Endothelial cell of umbilical vein (primary cell): ENCODE measurements around the gene SAMD4A. TPM values are rescaled to one million over a fixed set of nuclear protein-coding genes. Genes with fewer than 3 reads are reported as not detected.

Experiments used
- BruUV-seq: library from RNA; stranded (reverse); fragments of 400-500 nt; replicated peaks from 2 replicates; lab custom pipeline; 2021; lab: Mats Ljungman, UMichigan
- CTCF ChIA-PET: fragments of 300-600, 350-600 bp; sonication (Branson Sonifier 250); formaldehyde crosslinking; loops from one replicate; lab custom pipeline; 2021; ENCODE audit warnings: antibody characterized with exemption, inconsistent platforms; lab: Charles Lee
- POLR2A ChIA-PET: fragments of 300-600, 350-600 bp; sonication (Branson Sonifier 250); formaldehyde crosslinking; loops from one replicate; lab custom pipeline; 2021; ENCODE audit warnings: antibody characterized with exemption, inconsistent platforms; lab: Charles Lee
- DNase-seq: peaks from one replicate; pipeline ENCODE4 v3.0.0-alpha.2; 2011; ENCODE audit warnings: low read depth, low spot score
- FAIRE-seq: peaks from 2 replicates; lab custom pipeline; 2011; peaks lifted over from hg19 to GRCh38; lab: Jason Lieb, UNC
- H2AFZ ChIP-seq: 2 replicates; pipeline ENCODE4 v1.6.0; 2012; ENCODE audit warnings: low read depth, low read length, control low read depth, inconsistent platforms
- H3K27ac ChIP-seq: 2 replicates; pipeline ENCODE4 v1.5.1; 2011; ENCODE audit warnings: low read depth, mild to moderate bottlenecking, control low read depth, low read length, moderate library complexity; ENCODE audit not compliant: insufficient read depth
- H3K27me3 ChIP-seq, 2 experiments: 2 replicates each; pipeline versions ENCODE4 v1.6.0 to v1.6.1; 2011; ENCODE audit warnings: low read length in 2 of 2, mixed read lengths in 1 of 2; ENCODE audit not compliant: control insufficient read depth in 2 of 2, insufficient read depth in 2 of 2
- H3K36me3 ChIP-seq, 2 experiments: 2 replicates in 1 of 2; 3 replicates in 1 of 2; pipeline ENCODE4 v1.5.1; 2011; ENCODE audit warnings: low read length in 2 of 2, mild to moderate bottlenecking in 1 of 2, moderate library complexity in 1 of 2; ENCODE audit not compliant: control insufficient read depth in 2 of 2, insufficient read depth in 2 of 2; ENCODE audit errors: extremely low read depth in 1 of 2
- H3K4me1 ChIP-seq: 3 replicates; pipeline ENCODE4 v1.5.1; 2011; ENCODE audit warnings: mild to moderate bottlenecking, low read length; ENCODE audit not compliant: control insufficient read depth, insufficient read depth; ENCODE audit errors: extremely low read depth
- H3K4me2 ChIP-seq: 2 replicates; pipeline ENCODE4 v1.6.1; 2011; ENCODE audit warnings: low read length, control low read depth, mixed read lengths; ENCODE audit not compliant: insufficient read depth
- H3K4me3 ChIP-seq, 3 experiments: fragments of 200-600 bp in 1 of 3; sonication (generic), shearing (Covaris generic) in 1 of 3; replicated peaks in 1 of 3; 2 replicates each; pipeline ENCODE4 v1.5.1; 2011 to 2016; ENCODE audit warnings: control low read depth in 3 of 3, low read length in 3 of 3, mild to moderate bottlenecking in 2 of 3, inconsistent platforms in 1 of 3, low read depth in 1 of 3, moderate library complexity in 1 of 3; ENCODE audit not compliant: insufficient read depth in 1 of 3
- H3K79me2 ChIP-seq: 2 replicates; pipeline ENCODE4 v1.6.0; 2012; ENCODE audit warnings: low read length, inconsistent platforms; ENCODE audit not compliant: control insufficient read depth, insufficient read depth
- H3K9ac ChIP-seq: replicated peaks from 2 replicates; pipeline ENCODE3; 2011; ENCODE audit warnings: low read length, control low read depth; ENCODE audit not compliant: insufficient read depth; ENCODE audit errors: extremely low read depth
- H3K9me1 ChIP-seq: replicated peaks from 3 replicates; pipeline ENCODE4 v1.6.0; 2011; ENCODE audit warnings: mild to moderate bottlenecking, low read length; ENCODE audit not compliant: control insufficient read depth, insufficient read depth; ENCODE audit errors: extremely low read depth
- H3K9me3 ChIP-seq: replicated peaks from 2 replicates; pipeline ENCODE4 v1.5.1; 2012; ENCODE audit warnings: low read length, inconsistent platforms; ENCODE audit not compliant: control insufficient read depth, insufficient read depth
- H4K20me1 ChIP-seq: replicated peaks from 2 replicates; pipeline ENCODE3; 2011; ENCODE audit warnings: mild to moderate bottlenecking, low read length; ENCODE audit not compliant: control insufficient read depth, insufficient read depth; ENCODE audit errors: extremely low read depth
- GATA2 ChIP-seq: IDR thresholded peaks from 2 replicates; pipeline ENCODE4 v1.7.0; 2011; ENCODE audit warnings: low read depth, mild to moderate bottlenecking, moderate library complexity, mixed read lengths, low read length; ENCODE audit not compliant: insufficient read length, insufficient read depth
- JUN ChIP-seq: IDR thresholded peaks from 2 replicates; pipeline ENCODE4 v1.6.1; 2011; ENCODE audit warnings: borderline replicate concordance, low read depth; ENCODE audit not compliant: insufficient read length, insufficient read depth
- MYC ChIP-seq: IDR thresholded peaks from one replicate; pipeline ENCODE4 v1.6.1; 2011; ENCODE audit warnings: mild to moderate bottlenecking, low read depth, low read length
- POLR2A ChIP-seq: IDR thresholded peaks from 2 replicates; pipeline ENCODE4 v1.6.1; 2012; ENCODE audit warnings: low read depth, mild to moderate bottlenecking, control low read depth, low read length
- POLR2AphosphoS5 ChIP-seq: IDR thresholded peaks from 2 replicates; pipeline ENCODE4 v1.6.1; 2012; ENCODE audit warnings: low read depth, mild to moderate bottlenecking, control low read depth, low read length, moderate library complexity; ENCODE audit not compliant: insufficient read depth
- dilution Hi-C: fragments of 300-500 bp; cut with MboI; formaldehyde crosslinking; loops from one replicate; pipeline ENCODE4 v1.15.0; 2019; ENCODE audit warnings: low sequenced_read_pairs; ENCODE audit not compliant: extremely low pct_ligation_motif_present
- intact Hi-C: fragments of 100-400 bp; cut with micrococcal nuclease; formaldehyde crosslinking; loops from one replicate; pipeline ENCODE4 v1.10.0; 2022
- polyA plus RNA-seq, 4 experiments: library from polyadenylated mRNA; depleted of rRNA in 3 of 4; stranded (reverse) in 3 of 4; unstranded in 1 of 4; fragments of >200 nt; gene quantifications; 2 replicates each; pipeline versions ENCODE4 v1.2.1 to v1.2.3, GENCODE V29; 2011 to 2012; ENCODE audit warnings: missing spikeins in 1 of 4
- total RNA-seq: library from RNA; stranded (reverse); gene quantifications from 2 replicates; pipeline ENCODE4 v1.2.3, GENCODE V29; 2021
- TF ChIP-seq, protein P1 (sequence below), 2 donors: IDR thresholded peaks; 1 replicate in 1 of 2; 2 replicates in 1 of 2; pipeline ENCODE4 v1.5.1; 2011; ENCODE audit warnings: low read length in 2 of 2, mild to moderate bottlenecking in 2 of 2, moderate library complexity in 2 of 2, control low read depth in 1 of 2, inconsistent platforms in 1 of 2, low read depth in 1 of 2; ENCODE audit not compliant: insufficient read depth in 1 of 2; ENCODE audit errors: extremely low read depth in 1 of 2

Gene SAMD4A
- total and polyA plus RNA-seq, 2 donors (not counting 3 experiments of a cell fraction or from before 2014, with no cell fraction given), result 37.7 to 95.3 TPM

DNA sequence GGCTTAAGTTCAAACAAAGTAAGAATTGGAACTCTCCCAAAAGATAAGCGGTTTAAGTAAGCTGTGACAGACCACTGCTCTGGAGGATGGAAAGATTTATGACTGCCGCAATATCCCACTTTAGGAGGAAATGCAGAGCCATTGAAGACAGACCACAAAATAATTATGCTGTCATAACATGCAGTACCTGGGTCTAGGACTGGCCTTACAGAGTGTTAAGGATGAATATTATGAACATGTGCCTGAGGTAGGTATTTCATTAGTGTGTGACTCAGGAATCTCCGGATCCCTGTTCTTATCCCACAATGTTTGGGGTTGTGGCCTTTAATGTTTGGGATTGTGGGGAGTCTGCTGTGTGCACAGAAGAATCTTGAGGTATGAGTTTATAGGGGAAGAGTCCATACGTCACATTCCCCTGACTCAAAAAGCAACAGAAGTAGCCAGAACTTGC lies 114.9 kb downstream of the SAMD4A start:
- Histone ChIP-seq H3K4me2 (no peak overlapping the region), H3K27me3 (no peaks in the 10 kb centered on the region), H3K9me1 (no peaks in the 10 kb centered on the region), H3K79me2 (peaks cover 57% of the 10 kb centered on the region), H3K36me3 (peaks cover 0 to 2% of the 10 kb centered on the region in 2 experiments), H3K4me1 (peaks cover 66% of the 10 kb centered on the region), H3K9me3 (no peaks in the 10 kb centered on the region), H2AFZ (no peak overlapping the region), H4K20me1 (no peaks in the 10 kb centered on the region), H3K27ac (peak overlapping the region; percentile 95), H3K9ac (no peak overlapping the region), H3K4me3 (no peak overlapping the region)
- BruUV-seq, result no TSS peak
- intact Hi-C loops (no loop called here), dilution Hi-C loops (no loop called here)
- CTCF ChIA-PET, result no interaction called here
- no peak for TF ChIP-seq POLR2A
- peak; percentile 42 for TF ChIP-seq POLR2AphosphoS5
- FAIRE-seq (no peak), DNase-seq (peak; percentile 45)
- POLR2A ChIA-PET, result no interaction called here

DNA sequence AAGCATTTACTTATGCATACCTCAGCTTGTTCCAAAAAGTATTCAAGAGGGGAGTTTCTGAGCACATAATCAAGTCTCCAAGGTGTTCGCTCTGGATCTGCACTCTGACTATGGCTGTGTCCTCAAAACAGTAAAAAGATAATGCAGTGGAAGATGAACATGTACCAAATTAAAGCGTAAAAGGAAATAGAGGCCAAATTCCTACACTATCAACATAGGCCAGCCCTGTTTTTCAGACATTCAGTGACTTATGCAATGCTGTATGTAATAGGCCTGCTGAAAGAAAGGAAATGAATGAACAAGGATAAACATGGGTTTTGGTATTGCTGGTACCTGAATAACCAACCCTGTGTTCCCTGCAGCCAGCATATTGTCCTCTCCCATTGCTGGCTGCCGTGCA lies 115.7 kb downstream of the SAMD4A start:
- Histone ChIP-seq H3K4me3 (no peak overlapping the region), H3K4me1 (peaks cover 67% of the 10 kb centered on the region), H3K4me2 (peak overlapping the region; percentile 27), H3K9me1 (no peaks in the 10 kb centered on the region), H3K9me3 (no peaks in the 10 kb centered on the region), H3K9ac (no peak overlapping the region), H3K79me2 (peaks cover 64% of the 10 kb centered on the region), H3K27ac (peak overlapping the region; percentile 95), H2AFZ (no peak overlapping the region), H3K27me3 (no peaks in the 10 kb centered on the region), H3K36me3 (peaks cover 0 to 2% of the 10 kb centered on the region in 2 experiments), H4K20me1 (no peaks in the 10 kb centered on the region)
- BruUV-seq, result no TSS peak
- DNase-seq (peak; percentile 84), FAIRE-seq (peak; percentile 65)
- POLR2A ChIA-PET, result no interaction called here
- dilution Hi-C loops, result no loop called here
- intact Hi-C loops, result no loop called here
- TF ChIP-seq GATA2 (no peak), POLR2AphosphoS5 (no peak), POLR2A (no peak), JUN (no peak), MYC (no peak)
- TF ChIP-seq, protein P1, sequence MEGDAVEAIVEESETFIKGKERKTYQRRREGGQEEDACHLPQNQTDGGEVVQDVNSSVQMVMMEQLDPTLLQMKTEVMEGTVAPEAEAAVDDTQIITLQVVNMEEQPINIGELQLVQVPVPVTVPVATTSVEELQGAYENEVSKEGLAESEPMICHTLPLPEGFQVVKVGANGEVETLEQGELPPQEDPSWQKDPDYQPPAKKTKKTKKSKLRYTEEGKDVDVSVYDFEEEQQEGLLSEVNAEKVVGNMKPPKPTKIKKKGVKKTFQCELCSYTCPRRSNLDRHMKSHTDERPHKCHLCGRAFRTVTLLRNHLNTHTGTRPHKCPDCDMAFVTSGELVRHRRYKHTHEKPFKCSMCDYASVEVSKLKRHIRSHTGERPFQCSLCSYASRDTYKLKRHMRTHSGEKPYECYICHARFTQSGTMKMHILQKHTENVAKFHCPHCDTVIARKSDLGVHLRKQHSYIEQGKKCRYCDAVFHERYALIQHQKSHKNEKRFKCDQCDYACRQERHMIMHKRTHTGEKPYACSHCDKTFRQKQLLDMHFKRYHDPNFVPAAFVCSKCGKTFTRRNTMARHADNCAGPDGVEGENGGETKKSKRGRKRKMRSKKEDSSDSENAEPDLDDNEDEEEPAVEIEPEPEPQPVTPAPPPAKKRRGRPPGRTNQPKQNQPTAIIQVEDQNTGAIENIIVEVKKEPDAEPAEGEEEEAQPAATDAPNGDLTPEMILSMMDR (IDR thresholded peaks at IDR 0.05; ENCODE audit: extremely low read depth in 1 of 2, insufficient read depth in 1 of 2, low read depth in 1 of 2, low read length in 2 of 2), result no peak
- CTCF ChIA-PET, result no interaction called here
